DND-41 (cell line): ENCODE data around the gene HMGXB3.

Experiments used
- EZH2 ChIP-seq: IDR thresholded peaks from 3 replicates; pipeline ENCODE4 v1.6.1; 2012; ENCODE audit warnings: borderline replicate concordance, low read depth, mild to moderate bottlenecking, moderate library complexity, low read length, inconsistent platforms; ENCODE audit not compliant: severe bottlenecking
- TF ChIP-seq, protein P1 (sequence below): IDR thresholded peaks from 2 replicates; pipeline ENCODE4 v1.5.1; 2012; ENCODE audit warnings: borderline replicate concordance, low read length, moderate library complexity, mild to moderate bottlenecking; ENCODE audit not compliant: poor library complexity, severe bottlenecking; ENCODE audit errors: extremely low read depth

GRCh38 chr5:150023136-150023535 lies 22.6 kb downstream of the HMGXB3 start:
- TF ChIP-seq, protein P1, sequence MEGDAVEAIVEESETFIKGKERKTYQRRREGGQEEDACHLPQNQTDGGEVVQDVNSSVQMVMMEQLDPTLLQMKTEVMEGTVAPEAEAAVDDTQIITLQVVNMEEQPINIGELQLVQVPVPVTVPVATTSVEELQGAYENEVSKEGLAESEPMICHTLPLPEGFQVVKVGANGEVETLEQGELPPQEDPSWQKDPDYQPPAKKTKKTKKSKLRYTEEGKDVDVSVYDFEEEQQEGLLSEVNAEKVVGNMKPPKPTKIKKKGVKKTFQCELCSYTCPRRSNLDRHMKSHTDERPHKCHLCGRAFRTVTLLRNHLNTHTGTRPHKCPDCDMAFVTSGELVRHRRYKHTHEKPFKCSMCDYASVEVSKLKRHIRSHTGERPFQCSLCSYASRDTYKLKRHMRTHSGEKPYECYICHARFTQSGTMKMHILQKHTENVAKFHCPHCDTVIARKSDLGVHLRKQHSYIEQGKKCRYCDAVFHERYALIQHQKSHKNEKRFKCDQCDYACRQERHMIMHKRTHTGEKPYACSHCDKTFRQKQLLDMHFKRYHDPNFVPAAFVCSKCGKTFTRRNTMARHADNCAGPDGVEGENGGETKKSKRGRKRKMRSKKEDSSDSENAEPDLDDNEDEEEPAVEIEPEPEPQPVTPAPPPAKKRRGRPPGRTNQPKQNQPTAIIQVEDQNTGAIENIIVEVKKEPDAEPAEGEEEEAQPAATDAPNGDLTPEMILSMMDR = no peak
- TF ChIP-seq EZH2 = no peak
